ENCODE data around the gene ABCB6.

ABCB6 gene

DNA sequence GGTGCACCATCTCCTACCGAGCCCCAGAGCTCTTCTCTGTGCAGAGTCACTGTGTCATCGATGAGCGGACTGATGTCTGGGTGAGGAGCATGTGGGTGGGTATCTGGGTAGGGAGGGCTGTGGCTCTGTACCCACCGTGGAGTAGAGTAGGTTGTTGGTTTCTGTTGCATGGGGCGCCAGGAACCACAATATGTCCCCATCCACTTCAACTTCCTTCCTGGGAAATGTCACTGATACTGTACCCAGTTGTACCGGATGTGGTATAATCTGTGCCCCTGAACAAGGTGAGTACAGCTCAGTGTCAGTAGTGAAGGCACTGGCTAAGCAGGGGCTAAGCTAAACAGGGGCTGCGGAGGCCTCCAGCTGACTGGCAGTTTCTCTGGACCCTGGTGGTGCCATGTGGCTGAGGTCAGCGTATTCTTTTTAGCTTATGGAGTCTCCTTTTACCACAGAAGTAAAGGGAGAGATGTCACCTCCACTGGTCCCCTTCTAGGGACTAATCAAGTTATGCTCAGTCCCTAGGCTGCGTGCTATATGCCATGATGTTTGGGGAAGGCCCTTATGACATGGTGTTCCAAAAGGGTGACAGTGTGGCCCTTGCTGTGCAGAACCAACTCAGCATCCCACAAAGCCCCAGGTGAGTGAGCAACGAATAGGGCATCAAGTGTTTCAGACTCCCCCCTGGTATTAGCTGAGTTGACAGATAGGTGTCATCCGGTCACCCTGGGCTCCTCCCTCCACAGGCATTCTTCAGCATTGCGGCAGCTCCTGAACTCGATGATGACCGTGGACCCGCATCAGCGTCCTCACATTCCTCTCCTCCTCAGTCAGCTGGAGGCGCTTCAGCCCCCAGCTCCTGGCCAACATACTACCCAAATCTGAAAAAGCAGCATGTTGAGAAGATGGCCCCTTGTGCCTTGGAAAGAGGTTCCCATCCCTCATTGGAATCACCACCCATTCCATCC, 29.2 kb upstream of the ABCB6 start:
- DNase-seq (ENCODE audit: extremely low spot score) = no peak
- ChIA-PET POLR2A (interaction anchor here (0.9 to 2.6 kb wide), 3 partner anchors 14 to 31 kb away, joined by 3 to 7 read pairs (median 3); partner anchors contain the start of gene DNAJB2), CTCF (interaction anchor here (1.0 kb wide), 1 partner anchor 72 kb away, joined by 3 read pairs; no protein-coding TSS in a partner anchor)
- no peak for TF ChIP-seq SP1 (IDR thresholded peaks at IDR 0.05)
- TF ChIP-seq FOXA1 (IDR thresholded peaks at IDR 0.05) = no peak
- TF ChIP-seq, protein P1, sequence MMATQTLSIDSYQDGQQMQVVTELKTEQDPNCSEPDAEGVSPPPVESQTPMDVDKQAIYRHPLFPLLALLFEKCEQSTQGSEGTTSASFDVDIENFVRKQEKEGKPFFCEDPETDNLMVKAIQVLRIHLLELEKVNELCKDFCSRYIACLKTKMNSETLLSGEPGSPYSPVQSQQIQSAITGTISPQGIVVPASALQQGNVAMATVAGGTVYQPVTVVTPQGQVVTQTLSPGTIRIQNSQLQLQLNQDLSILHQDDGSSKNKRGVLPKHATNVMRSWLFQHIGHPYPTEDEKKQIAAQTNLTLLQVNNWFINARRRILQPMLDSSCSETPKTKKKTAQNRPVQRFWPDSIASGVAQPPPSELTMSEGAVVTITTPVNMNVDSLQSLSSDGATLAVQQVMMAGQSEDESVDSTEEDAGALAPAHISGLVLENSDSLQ (IDR thresholded peaks at IDR 0.05) = no peak
- no peak for TF ChIP-seq L3MBTL2 (conservative IDR thresholded peaks at IDR 0.05)
- TF ChIP-seq SUZ12 (IDR thresholded peaks at IDR 0.05) = no peak
- no peak for TF ChIP-seq BHLHE40 (IDR thresholded peaks at IDR 0.05; ENCODE audit: borderline replicate concordance)
- no peak for TF ChIP-seq FOXK2 (IDR thresholded peaks at IDR 0.05)
- TF ChIP-seq ZNF384 (IDR thresholded peaks at IDR 0.05) = no peak
- TF ChIP-seq TARDBP (IDR thresholded peaks at IDR 0.05) = no peak
- no peak for TF ChIP-seq FOXM1 (IDR thresholded peaks at IDR 0.05; ENCODE audit: borderline replicate concordance)
- no peak for TF ChIP-seq NFRKB (IDR thresholded peaks at IDR 0.05)
- TF ChIP-seq ELF4 (IDR thresholded peaks at IDR 0.05) = no peak
- no peak for TF ChIP-seq HDGF (IDR thresholded peaks at IDR 0.05; ENCODE audit: borderline replicate concordance)
- no peak for TF ChIP-seq LEF1 (IDR thresholded peaks at IDR 0.05; ENCODE audit: borderline replicate concordance)
- TF ChIP-seq ARNT (IDR thresholded peaks at IDR 0.05) = no peak
- TF ChIP-seq CTBP1 (IDR thresholded peaks at IDR 0.05; ENCODE audit: borderline replicate concordance) = no peak

DNA sequence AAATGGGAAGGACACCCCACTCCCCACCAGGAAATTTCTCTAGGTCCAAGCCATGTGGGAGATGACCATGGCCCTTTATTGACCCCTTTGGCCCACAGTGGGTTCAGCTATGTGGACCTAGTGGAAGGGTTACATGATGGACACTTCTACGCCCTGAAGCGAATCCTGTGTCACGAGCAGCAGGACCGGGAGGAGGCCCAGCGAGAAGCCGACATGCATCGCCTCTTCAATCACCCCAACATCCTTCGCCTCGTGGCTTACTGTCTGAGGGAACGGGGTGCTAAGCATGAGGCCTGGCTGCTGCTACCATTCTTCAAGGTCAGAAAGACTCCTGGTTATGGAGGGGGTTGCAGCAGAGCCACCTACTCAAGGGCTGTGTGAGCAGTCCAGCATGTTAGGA, 27.8 kb upstream of the ABCB6 start:
- POLR2A ChIA-PET = interaction anchor here (1.7 to 2.9 kb wide), 7 partner anchors 9 to 40 kb away, joined by 7 to 28 read pairs (median 13); partner anchors contain the start of genes ABCB6, ANKZF1, ATG9A and DNAJB2

DNA sequence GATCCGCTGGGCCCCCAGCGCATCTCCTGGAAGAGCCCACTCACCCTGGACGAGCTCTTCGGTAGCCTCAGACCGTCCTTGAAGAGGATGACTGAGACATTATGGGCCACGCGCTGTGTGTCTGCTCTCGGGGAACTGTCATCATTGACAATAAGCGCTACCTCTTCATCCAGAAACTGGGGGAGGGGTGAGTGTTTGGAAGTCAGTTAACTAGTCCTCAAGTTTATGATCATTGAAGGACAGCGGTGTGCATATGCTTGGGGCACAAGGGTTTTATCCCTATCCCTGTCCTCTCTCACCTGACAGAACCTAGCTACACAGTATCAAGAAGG, 27.1 kb upstream of the ABCB6 start:
- no peak for TF ChIP-seq FOXK2 (IDR thresholded peaks at IDR 0.05)
- TF ChIP-seq L3MBTL2 (conservative IDR thresholded peaks at IDR 0.05) = no peak
- TF ChIP-seq ZNF384 (IDR thresholded peaks at IDR 0.05) = no peak
- TF ChIP-seq HDGF (IDR thresholded peaks at IDR 0.05; ENCODE audit: borderline replicate concordance) = no peak
- TF ChIP-seq ELF4 (IDR thresholded peaks at IDR 0.05) = no peak
- TF ChIP-seq CTBP1 (IDR thresholded peaks at IDR 0.05; ENCODE audit: borderline replicate concordance) = no peak
- TF ChIP-seq, protein P1 (IDR thresholded peaks at IDR 0.05) = no peak
- no peak for TF ChIP-seq LEF1 (IDR thresholded peaks at IDR 0.05; ENCODE audit: borderline replicate concordance)
- ChIA-PET POLR2A (interaction anchor here (1.7 to 2.9 kb wide), 10 partner anchors 9 to 69 kb away, joined by 7 to 28 read pairs (median 11); partner anchors contain the start of genes ABCB6, ANKZF1, ATG9A and CNPPD1), CTCF (interaction anchor here (0.7 to 1.9 kb wide), 3 partner anchors 9 to 32 kb away, joined by 3 to 7 read pairs (median 3); no protein-coding TSS in a partner anchor)
- DNase-seq (ENCODE audit: extremely low spot score) = no peak

More for the DNA sequence above, 27.8 kb upstream of the ABCB6 start:
- CTCF ChIA-PET = no interaction called here
- no peak for DNase-seq (ENCODE audit: extremely low spot score)
- TF ChIP-seq LEF1 (IDR thresholded peaks at IDR 0.05; ENCODE audit: borderline replicate concordance) = no peak
- no peak for TF ChIP-seq SUZ12 (IDR thresholded peaks at IDR 0.05)
- TF ChIP-seq, protein P1 (IDR thresholded peaks at IDR 0.05) = no peak
- TF ChIP-seq FOXK2 (IDR thresholded peaks at IDR 0.05) = no peak
- TF ChIP-seq FOXM1 (IDR thresholded peaks at IDR 0.05; ENCODE audit: borderline replicate concordance) = no peak
- no peak for TF ChIP-seq ZNF384 (IDR thresholded peaks at IDR 0.05)
- TF ChIP-seq TARDBP (IDR thresholded peaks at IDR 0.05) = no peak
- no peak for TF ChIP-seq CTBP1 (IDR thresholded peaks at IDR 0.05; ENCODE audit: borderline replicate concordance)
- TF ChIP-seq NFRKB (IDR thresholded peaks at IDR 0.05) = no peak
- TF ChIP-seq FOXA1 (IDR thresholded peaks at IDR 0.05) = no peak
- TF ChIP-seq L3MBTL2 (conservative IDR thresholded peaks at IDR 0.05) = no peak

DNA sequence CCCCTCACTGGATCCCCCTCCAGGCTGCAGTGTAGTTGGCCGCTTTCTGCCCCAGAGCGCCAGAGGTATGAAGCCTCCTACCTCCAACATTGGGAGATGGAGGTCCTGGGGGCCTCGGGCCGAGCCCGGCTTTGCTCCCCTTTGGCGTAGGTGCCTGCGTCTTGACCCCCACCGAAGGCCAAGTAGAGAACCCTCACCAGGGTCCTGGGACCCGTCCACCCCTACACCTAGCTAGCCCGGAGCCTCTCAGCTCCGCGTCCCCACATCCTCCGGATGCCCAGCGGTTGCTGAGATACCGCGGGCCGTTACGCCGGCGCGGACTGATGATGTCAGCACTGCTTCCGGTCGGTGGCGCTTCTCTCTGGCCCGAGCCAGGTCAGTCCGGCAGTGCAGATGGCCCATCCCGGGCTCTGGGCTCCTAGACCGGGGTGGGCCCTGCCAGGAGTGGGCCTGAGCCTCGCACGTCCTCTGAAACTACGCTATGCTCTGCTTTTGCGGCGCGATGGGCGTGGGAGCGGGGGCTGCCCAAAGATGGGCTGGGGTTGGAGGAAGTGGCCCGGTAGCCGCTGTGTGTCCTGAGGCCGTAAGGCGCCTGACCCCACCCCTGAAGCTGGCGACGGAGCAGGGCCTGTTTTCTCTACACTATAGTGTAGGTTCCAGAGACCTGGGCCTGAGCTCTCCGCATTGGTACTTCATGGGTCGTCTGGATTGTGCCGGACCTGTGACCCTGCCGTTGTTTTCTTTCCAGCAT, 26.6 kb upstream of the ABCB6 start, which contains the start of the genes GLB1L and STK16:
GLB1L (minus strand) TSS at position 297 of the 751 bp plus-strand sequence. CDS start 1,871 bp downstream, outside the sequence.
STK16 (plus strand) TSS at position 332 of the 751 bp plus-strand sequence. CDS start 521 bp downstream, outside the sequence.
- TF ChIP-seq ELF4 (IDR thresholded peaks at IDR 0.05) = peak; percentile 61; the same call in 1 of the 2 replicates
- TF ChIP-seq FOXM1 (IDR thresholded peaks at IDR 0.05; ENCODE audit: borderline replicate concordance) = no peak
- TF ChIP-seq SUZ12 (IDR thresholded peaks at IDR 0.05) = no peak
- TF ChIP-seq TARDBP (IDR thresholded peaks at IDR 0.05) = no peak
- DNase-seq (ENCODE audit: extremely low spot score) = peak; percentile 96
- ChIA-PET POLR2A (interaction anchor here (0.7 to 2.9 kb wide), 22 partner anchors 10 to 336 kb away, joined by 3 to 28 read pairs (median 8); partner anchors contain the start of genes ABCB6, ANKZF1, ATG9A and CNPPD1), CTCF (interaction anchor here (0.7 to 1.9 kb wide), 5 partner anchors 9 to 193 kb away, joined by 3 to 7 read pairs (median 3); no protein-coding TSS in a partner anchor)

DNA sequence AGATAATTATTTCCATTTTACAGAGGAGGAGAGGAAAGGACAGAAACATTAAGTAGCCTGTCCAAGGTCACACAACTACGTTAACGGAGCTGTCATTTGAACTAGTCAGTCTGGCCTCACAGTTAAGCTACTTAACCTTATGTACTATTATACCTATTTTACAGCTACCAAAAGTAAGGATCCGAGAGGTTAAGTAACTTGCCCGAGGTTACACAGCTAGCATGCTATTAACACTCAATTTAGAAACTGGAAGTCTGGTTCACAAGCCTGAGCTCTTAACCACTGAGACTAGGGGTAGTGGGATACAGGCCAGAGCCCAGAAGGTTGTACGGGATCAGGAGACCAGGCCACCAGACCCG, 26.0 kb upstream of the ABCB6 start:
- DNase-seq (ENCODE audit: extremely low spot score) = no peak
- TF ChIP-seq CTBP1 (IDR thresholded peaks at IDR 0.05; ENCODE audit: borderline replicate concordance) (no peak), HDGF (IDR thresholded peaks at IDR 0.05; ENCODE audit: borderline replicate concordance) (no peak), L3MBTL2 (conservative IDR thresholded peaks at IDR 0.05) (no peak), ARNT (IDR thresholded peaks at IDR 0.05) (no peak), BHLHE40 (IDR thresholded peaks at IDR 0.05; ENCODE audit: borderline replicate concordance) (no peak), FOXK2 (IDR thresholded peaks at IDR 0.05) (no peak), FOXM1 (IDR thresholded peaks at IDR 0.05; ENCODE audit: borderline replicate concordance) (no peak), SP1 (IDR thresholded peaks at IDR 0.05) (no peak), TARDBP (IDR thresholded peaks at IDR 0.05) (no peak), FOXA1 (IDR thresholded peaks at IDR 0.05) (no peak), NFRKB (IDR thresholded peaks at IDR 0.05) (no peak), ELF4 (IDR thresholded peaks at IDR 0.05) (no peak), LEF1 (IDR thresholded peaks at IDR 0.05; ENCODE audit: borderline replicate concordance) (no peak), SUZ12 (IDR thresholded peaks at IDR 0.05) (no peak), ZNF384 (IDR thresholded peaks at IDR 0.05) (no peak)
- TF ChIP-seq, protein P1 (IDR thresholded peaks at IDR 0.05) = no peak
- CTCF ChIA-PET = interaction anchor here (0.8 to 1.9 kb wide), 4 partner anchors 10 to 192 kb away, joined by 3 to 7 read pairs (median 5); no protein-coding TSS in a partner anchor
- POLR2A ChIA-PET = interaction anchor here (0.7 to 2.9 kb wide), 22 partner anchors 10 to 335 kb away, joined by 3 to 28 read pairs (median 8); partner anchors contain the start of genes ABCB6, ANKZF1, ATG9A and CNPPD1

All from HEK293T (cell line).